ENCODE results near the gene IL15RA.

DNA sequence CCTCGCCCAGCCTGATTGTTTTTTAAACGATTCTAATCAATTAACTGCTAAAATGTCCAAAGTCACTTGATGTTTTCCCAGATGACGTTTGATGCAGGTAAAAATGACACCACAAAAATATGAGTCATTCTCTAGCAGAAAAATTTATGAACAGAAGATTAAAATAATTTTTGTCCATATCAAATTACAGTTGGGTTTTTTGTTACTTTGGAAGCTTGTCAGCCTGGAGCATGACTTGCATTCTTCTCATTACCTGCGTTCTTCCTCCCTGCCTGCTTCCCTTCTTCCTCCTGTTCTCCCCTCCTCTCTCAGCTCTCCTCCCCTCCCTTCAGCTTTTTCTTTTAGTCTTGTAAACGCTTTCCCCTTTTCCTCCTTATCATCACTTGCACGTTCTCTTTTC lies 18.7 kb downstream of the IL15RA start:
- TF ChIP-seq, protein P1, sequence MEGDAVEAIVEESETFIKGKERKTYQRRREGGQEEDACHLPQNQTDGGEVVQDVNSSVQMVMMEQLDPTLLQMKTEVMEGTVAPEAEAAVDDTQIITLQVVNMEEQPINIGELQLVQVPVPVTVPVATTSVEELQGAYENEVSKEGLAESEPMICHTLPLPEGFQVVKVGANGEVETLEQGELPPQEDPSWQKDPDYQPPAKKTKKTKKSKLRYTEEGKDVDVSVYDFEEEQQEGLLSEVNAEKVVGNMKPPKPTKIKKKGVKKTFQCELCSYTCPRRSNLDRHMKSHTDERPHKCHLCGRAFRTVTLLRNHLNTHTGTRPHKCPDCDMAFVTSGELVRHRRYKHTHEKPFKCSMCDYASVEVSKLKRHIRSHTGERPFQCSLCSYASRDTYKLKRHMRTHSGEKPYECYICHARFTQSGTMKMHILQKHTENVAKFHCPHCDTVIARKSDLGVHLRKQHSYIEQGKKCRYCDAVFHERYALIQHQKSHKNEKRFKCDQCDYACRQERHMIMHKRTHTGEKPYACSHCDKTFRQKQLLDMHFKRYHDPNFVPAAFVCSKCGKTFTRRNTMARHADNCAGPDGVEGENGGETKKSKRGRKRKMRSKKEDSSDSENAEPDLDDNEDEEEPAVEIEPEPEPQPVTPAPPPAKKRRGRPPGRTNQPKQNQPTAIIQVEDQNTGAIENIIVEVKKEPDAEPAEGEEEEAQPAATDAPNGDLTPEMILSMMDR (IDR thresholded peaks at IDR 0.05), result no peak
- no peak for TF ChIP-seq EZH2 (IDR thresholded peaks at IDR 0.05)

All from neural progenitor cell (in vitro differentiated cells).